Transverse colon (tissue), 4 donors: Measurements from ENCODE around the gene GLI3. TPM values are rescaled to one million over a fixed set of nuclear protein-coding genes. Genes with fewer than 3 reads are reported as not detected.
A peak's percentile ranks its signal among the peaks of the same experiment; 100 is the strongest.

Experiments
- DNase-seq: peaks from one replicate; pipeline ENCODE4 v3.0.0-alpha.2; 2019
- H3K27ac ChIP-seq, 4 donors: fragments of 200-600 bp; sonication (generic); 2 replicates each; pipeline ENCODE4 v1.5.1; 2016 to 2018; ENCODE audit warnings: inconsistent platforms in 4 of 4
- H3K27me3 ChIP-seq: fragments of 200-600 bp; sonication (generic); 2 replicates; pipeline ENCODE4 v1.5.1; 2017; ENCODE audit warnings: inconsistent platforms
- H3K36me3 ChIP-seq, 4 donors: fragments of 200-600 bp; sonication (generic); 2 replicates each; pipeline ENCODE4 v1.5.1; 2017 to 2019; ENCODE audit warnings: inconsistent platforms in 4 of 4
- H3K4me1 ChIP-seq, 4 donors: fragments of 200-600 bp; sonication (generic); 2 replicates each; pipeline ENCODE4 v1.5.1; 2017 to 2020; ENCODE audit warnings: inconsistent platforms in 4 of 4
- H3K4me3 ChIP-seq, 4 donors: fragments of 200-600 bp; sonication (generic); 1 replicate in 1 of 4; 2 replicates in 3 of 4; pipeline versions ENCODE4 v1.5.1 to v1.6.1; 2017 to 2019; ENCODE audit warnings: inconsistent platforms in 4 of 4
- H3K9me3 ChIP-seq, 2 donors: fragments of 200-600 bp; sonication (generic); 2 replicates each; pipeline ENCODE4 v1.5.1; 2017 to 2019; ENCODE audit warnings: inconsistent platforms in 2 of 2
- CTCF ChIP-seq, 5 experiments: fragments of 200-600 bp in 3 of 5; fragments of 450-650 bp in 2 of 5; sonication (generic) in 3 of 5; IDR thresholded peaks; 1 replicate in 2 of 5; 2 replicates in 3 of 5; pipeline ENCODE4 v1.5.1; 2016 to 2017; ENCODE audit warnings: antibody characterized with exemption in 5 of 5, inconsistent platforms in 3 of 5, mild to moderate bottlenecking in 2 of 5, moderate library complexity in 1 of 5
- EP300 ChIP-seq: sonication (generic); formaldehyde crosslinking; IDR thresholded peaks from one replicate; pipeline ENCODE4 v1.6.1; 2017; ENCODE audit warnings: antibody characterized with exemption, low read depth
- POLR2A ChIP-seq: fragments of 450-650 bp; IDR thresholded peaks from one replicate; pipeline ENCODE4 v1.6.1; 2016; ENCODE audit warnings: antibody characterized with exemption, mild to moderate bottlenecking, moderate library complexity
- POLR2AphosphoS5 ChIP-seq, 3 donors: sonication (generic); formaldehyde crosslinking; IDR thresholded peaks; one replicate each; pipeline ENCODE4 v1.6.1; 2016; ENCODE audit warnings: antibody characterized with exemption in 3 of 3
- WGBS, 2 donors: methylation state at CpG; one replicate each; pipeline ENCODE4 v1.1.5; 2018; ENCODE audit warnings: low coverage in 1 of 2; 5-methylcytosine and 5-hydroxymethylcytosine counted together
- in situ Hi-C, 4 donors: fragments of 200-750 bp; cut with MboI; loops; one replicate each; pipeline versions ENCODE4 v1.15.0 to v1.15.1; 2017; ENCODE audit warnings: low sequenced_read_pairs in 3 of 4, low pct_ligation_motif_present in 1 of 4, low pct_unique_long_range_greater_than_20kb in 1 of 4
- intact Hi-C: fragments of 100-400 bp; cut with DNase I; formaldehyde crosslinking; loops from one replicate; pipeline ENCODE4 v1.15.1; 2023; ENCODE audit warnings: low total_unique reads
- total RNA-seq, 4 donors: library from RNA; depleted of rRNA; stranded (reverse); fragments of >200 nt; gene quantifications; one replicate each; pipeline ENCODE4 v1.1.0, GENCODE V29; 2016

The GLI3 gene
- total RNA-seq, 4 donors from 2014 or later = 3.7 to 41.1 (median 5.3) TPM

GRCh38 chr7:41921453-41921981, 315.5 kb downstream of the GLI3 start:
- intact Hi-C loops = no loop called here
- TF ChIP-seq EP300 (no peak), POLR2AphosphoS5 (IDR thresholded peaks at IDR 0.05) (no peak), POLR2A (no peak), CTCF (IDR thresholded peaks at IDR 0.05) (no peak)
- in situ Hi-C loops = no loop called here

GRCh38 chr7:41918597-41918996, 318.4 kb downstream of the GLI3 start:
- no peaks in the 10 kb centered on the region for H3K36me3 ChIP-seq
- no peaks in the 10 kb centered on the region for H3K27me3 ChIP-seq
- H3K4me1 ChIP-seq = no peaks in the 10 kb centered on the region
- 64 to 85% methylated on average over 2 to 5 of the region's 5 CpGs for WGBS, 2 donors
- no peak overlapping the region for H3K4me3 ChIP-seq
- H3K27ac ChIP-seq = no peak overlapping the region
- no peak for DNase-seq
- no peaks in the 10 kb centered on the region for H3K9me3 ChIP-seq
- in situ Hi-C loops = no loop called here
- no peak for TF ChIP-seq POLR2AphosphoS5 (IDR thresholded peaks at IDR 0.05)
- TF ChIP-seq POLR2A = no peak
- no peak for TF ChIP-seq CTCF (IDR thresholded peaks at IDR 0.05)
- TF ChIP-seq EP300 = no peak
- intact Hi-C loops = no loop called here

More at GRCh38 chr7:41921453-41921981, 315.5 kb downstream of the GLI3 start:
- no peaks in the 10 kb centered on the region for H3K4me1 ChIP-seq
- H3K9me3 ChIP-seq = no peaks in the 10 kb centered on the region
- 73 to 100% methylated on average over 1 to 3 of the region's 3 CpGs for WGBS, 2 donors
- DNase-seq = no peak
- no peak overlapping the region for H3K27ac ChIP-seq
- no peaks in the 10 kb centered on the region for H3K27me3 ChIP-seq
- no peak overlapping the region for H3K4me3 ChIP-seq
- no peaks in the 10 kb centered on the region for H3K36me3 ChIP-seq

DNA sequence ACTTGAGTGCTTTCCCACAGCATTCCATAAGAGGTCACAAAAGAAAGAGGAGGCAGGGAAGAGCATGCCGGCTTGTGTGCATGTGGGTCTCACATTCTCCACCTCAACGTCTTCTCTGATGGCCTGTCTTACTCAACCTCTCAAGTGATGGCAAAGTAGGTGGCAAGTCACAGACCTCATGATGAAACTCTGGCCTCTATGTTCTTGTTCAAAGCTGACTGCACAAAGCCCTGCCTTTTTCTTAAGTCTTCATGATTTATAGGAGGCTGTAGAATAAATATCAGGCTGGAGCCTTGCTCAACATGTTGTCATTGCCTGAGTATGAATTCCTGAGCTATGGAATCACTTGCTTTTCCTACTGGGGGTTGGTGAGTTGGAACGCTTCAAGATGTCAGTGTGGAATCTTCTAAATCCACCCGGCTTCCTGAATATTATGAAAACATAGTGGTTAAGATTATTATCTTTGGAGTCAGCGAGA, 320.5 kb downstream of the GLI3 start:
- in situ Hi-C loops (no loop called here), intact Hi-C loops (no loop called here)
- WGBS, 2 donors = 58 to 72% methylated on average over 3 to 5 of the region's 5 CpGs
- TF ChIP-seq EP300 (no peak), CTCF (IDR thresholded peaks at IDR 0.05) (no peak), POLR2AphosphoS5 (IDR thresholded peaks at IDR 0.05) (peak; percentile 59 to 72 (median 72)), POLR2A (no peak)
- no peaks in the 10 kb centered on the region for H3K36me3 ChIP-seq
- DNase-seq = no peak
- H3K9me3 ChIP-seq = no peaks in the 10 kb centered on the region
- no peak overlapping the region for H3K4me3 ChIP-seq
- no peaks in the 10 kb centered on the region for H3K4me1 ChIP-seq
- H3K27me3 ChIP-seq = no peaks in the 10 kb centered on the region
- H3K27ac ChIP-seq = peak overlapping the region in 2 of 4 donors; percentile 43 to 58

GRCh38 chr7:41915871-41916270, 321.1 kb downstream of the GLI3 start:
- no peaks in the 10 kb centered on the region for H3K27me3 ChIP-seq
- in situ Hi-C loops = no loop called here
- peak overlapping the region in 2 of 4 donors; percentile 43 to 58 for H3K27ac ChIP-seq
- TF ChIP-seq CTCF (IDR thresholded peaks at IDR 0.05) = no peak
- no peak for TF ChIP-seq POLR2AphosphoS5 (IDR thresholded peaks at IDR 0.05)
- no peak for TF ChIP-seq POLR2A
- no peak for TF ChIP-seq EP300
- H3K9me3 ChIP-seq = no peaks in the 10 kb centered on the region
- H3K36me3 ChIP-seq = no peaks in the 10 kb centered on the region
- no peak overlapping the region for H3K4me3 ChIP-seq
- 54 to 59% methylated on average over 1 of the region's 1 CpG for WGBS, 2 donors
- intact Hi-C loops = no loop called here
- no peaks in the 10 kb centered on the region for H3K4me1 ChIP-seq
- no peak for DNase-seq
